CMK (cell line): ENCODE data around the gene OSBPL2.

Source experiments
- DNase-seq: peaks from one replicate; pipeline ENCODE4 v3.0.0-alpha.2; 2010; ENCODE audit warnings: low read depth

The OSBPL2 gene

DNA sequence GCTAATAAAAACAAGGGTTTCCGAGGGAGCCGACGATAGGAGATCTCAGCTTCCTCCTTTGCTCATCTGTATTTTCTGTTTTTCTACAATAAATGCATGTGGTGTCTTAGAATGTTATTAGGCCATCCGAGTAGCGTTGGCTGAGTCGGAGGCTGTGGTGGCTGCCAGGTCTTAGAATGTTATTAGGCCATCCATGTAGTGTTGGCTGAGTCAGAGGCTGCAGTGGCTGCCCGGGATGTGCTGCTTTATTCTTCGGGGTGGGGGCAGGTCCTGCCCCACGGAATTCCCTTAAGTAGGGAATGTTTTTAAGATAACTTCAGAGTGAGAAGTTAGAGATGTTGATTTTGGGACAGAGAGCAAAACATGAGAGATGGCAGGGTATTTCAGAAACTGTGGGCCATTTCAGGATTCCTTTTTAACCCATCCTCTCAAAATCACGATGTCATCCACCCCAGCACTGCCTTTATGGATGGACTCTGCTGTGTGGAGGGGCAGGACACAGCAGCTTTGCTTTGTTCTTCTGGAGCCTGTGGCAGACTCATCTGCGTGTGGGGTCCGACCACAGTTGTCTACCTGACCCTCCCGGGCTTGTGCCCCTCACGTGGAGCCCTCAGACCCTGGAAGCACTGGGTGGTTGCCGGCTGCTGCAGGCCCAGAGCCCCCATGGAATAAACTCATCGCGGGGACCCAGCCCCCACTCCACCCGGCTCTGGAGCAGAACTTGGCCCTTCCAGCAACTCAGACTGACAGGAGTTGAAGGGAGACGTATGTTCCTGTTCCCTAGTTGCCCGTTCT is 20.4 kb downstream of the OSBPL2 start:
- DNase-seq = no peak

- DNase-seq = no peak
Measured at GRCh38 chr20:62259294-62259565, 20.9 kb downstream of the OSBPL2 start.

DNA sequence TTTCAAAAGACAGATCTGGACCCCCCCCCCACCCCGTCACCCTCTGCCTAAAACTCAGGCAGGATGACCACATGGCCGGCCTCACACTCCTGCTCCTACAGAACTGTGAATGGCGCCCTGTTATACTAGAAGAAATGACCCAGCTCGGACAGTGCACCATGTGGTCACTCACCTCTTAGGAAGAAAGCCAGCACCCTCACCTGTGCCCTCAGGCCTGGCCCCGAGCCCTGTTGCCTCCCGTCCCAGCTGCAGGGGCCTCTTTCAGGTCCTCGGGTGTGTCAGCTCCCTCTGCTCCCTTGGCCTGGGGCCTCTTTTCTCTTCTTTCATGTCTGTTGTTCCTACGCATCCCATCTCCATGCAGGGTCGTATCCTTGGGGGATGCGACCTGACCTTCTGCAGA is 23.7 kb downstream of the OSBPL2 start:
- DNase-seq = no peak

GRCh38 chr20:62263396-62263795 is 25.1 kb downstream of the OSBPL2 start:
- no peak for DNase-seq

DNA sequence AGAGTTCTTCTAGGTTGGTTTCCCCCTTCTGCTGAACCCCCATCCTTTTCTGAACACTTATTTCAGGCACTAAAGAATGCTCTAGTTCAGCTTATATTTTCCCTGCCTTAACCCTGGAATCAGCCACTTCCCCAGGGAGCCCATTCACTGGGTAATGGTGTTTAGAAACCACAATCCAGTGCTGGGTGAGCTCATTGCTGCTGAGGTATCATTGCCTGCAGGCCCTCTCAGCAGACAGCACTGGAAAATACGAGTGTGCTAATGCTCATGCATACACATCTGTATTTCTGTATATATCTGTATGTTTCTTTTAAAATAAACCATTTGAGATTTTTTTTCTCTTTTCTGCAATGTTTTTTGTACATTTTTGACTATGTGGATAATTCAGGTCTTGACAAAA is 27.0 kb downstream of the OSBPL2 start:
- no peak for DNase-seq

DNA sequence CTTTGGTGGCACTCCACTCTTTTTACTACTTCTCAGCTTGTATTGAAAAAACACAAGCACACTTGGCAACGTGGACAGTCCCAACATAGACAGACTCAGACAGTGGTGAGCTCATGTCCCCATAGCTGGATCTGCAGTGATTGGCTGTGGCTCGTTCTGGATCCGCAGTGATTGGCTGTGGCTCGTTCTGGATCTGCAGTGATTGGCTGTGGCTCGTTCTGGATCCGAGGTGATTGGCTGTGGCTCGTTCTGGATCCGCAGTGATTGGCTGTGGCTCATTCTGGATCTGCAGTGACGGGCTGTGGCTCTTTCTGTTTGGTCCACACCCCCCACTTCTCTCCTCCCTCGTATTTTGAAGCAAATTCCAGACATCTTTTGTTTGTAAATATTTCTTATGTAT is 28.0 kb downstream of the OSBPL2 start:
- no peak for DNase-seq

DNA sequence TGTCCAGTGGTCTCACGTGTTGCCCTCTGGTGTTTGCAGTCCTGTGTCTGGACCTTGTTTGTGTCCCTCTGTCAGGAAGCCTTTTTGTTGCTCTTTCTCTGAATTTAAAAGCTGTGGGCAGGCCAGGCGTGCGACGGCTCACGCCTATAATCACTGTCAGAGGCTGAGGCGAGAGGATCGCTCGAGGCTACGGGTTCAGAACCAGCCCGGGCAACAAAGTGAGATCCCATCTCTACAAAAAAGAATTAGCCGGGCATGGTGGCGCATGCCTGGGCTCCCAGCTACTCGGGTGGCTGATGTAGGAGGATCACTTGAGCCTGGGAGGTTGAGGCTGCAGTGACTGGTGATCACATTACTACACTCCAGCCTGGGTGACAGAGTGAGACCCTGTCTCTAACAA is 28.5 kb downstream of the OSBPL2 start:
- DNase-seq = no peak

DNA sequence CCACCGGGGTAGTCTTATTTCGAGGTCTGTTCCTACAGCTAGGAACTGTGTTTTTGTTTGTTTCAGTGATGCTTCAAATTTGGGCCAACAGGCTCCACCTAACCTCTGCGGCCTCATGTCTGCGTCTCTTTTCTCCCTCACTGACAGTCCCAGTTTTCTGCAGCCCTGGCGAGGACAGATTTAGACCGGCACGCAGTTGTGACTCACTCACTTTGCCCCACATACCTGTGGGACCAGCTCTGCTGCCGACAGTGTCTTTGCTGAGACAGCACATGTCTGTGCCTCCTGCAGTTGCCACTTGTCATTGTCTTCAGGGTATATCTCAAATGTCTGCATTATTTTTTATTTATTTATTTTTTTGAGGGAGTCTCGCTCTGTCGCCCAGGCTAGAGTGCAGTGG is 29.2 kb downstream of the OSBPL2 start:
- DNase-seq = no peak

GRCh38 chr20:62268228-62268900 is 30.0 kb downstream of the OSBPL2 start:
- no peak for DNase-seq

DNA sequence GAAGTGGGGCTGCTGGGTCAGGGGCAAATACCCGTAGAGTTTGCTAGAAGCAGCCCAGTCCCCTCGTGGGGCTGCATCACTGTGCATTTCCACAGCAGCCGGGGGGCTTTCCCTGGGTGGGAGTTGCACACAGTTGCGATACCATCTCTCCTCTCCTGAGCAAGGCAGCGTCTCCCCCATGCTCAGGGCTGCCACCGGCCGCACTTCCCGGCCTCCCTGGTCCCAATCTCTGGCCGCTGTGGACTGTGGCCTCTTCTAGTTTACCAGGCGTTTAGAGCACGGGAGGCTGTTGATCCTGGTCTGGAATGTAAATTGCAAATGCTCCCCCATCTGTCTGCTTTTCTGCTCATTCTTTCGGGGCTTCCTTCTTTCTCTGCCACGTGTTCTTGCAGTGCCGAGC is 31.1 kb downstream of the OSBPL2 start:
- DNase-seq = no peak

DNA sequence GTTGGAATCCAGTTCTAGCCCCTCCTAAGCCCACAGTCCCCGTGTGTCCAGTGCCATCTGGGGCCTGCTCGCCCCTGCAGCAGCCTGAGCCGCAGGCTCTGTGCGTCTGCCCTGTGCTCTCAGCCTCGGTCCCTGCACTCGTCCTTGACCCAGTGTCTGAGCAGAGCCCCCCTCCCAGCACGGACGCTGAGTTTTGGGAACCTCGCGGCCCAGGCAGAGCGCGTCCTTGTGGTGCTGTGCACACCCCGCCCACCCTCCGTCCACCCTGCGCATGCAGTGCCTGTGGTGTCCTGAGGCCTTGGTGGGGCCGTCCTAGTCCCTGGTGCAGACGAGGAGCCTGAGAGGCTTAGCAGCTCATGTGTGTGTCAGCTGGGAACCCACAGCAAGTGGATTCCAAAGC is 31.6 kb downstream of the OSBPL2 start:
- DNase-seq = no peak

GRCh38 chr20:62272200-62272599 is 33.9 kb downstream of the OSBPL2 start:
- DNase-seq = no peak

- DNase-seq = no peak
Measured at GRCh38 chr20:62273416-62273815, 35.1 kb downstream of the OSBPL2 start.

DNA sequence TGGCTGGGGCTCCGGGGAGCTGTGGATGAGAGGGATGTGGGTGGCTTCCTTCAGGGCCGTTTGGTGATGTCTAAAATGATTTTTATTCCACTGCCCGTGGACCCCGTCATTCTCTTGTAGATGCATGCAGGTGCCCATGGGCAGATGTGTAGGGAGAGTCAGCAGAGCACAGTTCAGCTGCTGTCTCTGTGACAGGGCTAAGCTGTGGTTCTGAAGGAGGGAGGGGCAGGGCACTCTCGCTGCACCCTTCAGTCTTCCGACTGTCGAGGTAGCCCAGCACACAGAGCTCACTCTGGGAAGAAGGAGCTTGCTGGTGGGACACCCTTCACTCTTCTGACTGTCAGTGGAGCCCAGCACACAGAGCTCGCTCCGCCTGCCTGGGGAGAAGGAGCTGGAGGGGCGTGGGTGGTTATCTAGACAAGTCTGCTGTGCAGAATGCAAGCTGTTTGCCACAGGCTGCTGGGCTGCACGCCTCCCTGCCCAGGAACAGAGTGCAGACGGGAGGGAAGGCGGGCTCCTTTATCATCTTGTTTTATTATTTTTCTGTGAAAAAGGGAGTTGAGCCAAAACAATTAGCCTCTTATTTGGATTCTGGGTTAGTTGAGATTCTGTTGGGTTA is 36.1 kb downstream of the OSBPL2 start:
- no peak for DNase-seq

DNA sequence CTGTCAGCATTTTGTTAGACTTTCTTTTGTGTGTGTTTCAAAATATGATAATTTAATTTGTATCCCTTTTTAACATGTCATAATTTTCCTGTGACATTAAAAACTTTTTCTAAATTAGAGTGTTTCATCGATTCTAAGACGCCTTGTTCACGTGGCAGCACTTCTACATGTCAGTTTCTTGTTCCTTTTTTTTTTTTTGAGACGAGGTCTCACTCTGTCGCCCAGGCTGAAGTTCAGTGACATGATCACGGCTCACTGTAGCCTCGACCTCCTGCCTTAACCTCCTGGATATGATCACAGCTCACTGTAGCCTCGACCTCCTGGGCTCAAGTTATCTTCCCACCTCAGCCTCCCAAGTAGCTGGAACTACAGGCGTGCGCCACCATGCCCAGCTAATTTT is 36.9 kb downstream of the OSBPL2 start:
- DNase-seq = no peak

DNA sequence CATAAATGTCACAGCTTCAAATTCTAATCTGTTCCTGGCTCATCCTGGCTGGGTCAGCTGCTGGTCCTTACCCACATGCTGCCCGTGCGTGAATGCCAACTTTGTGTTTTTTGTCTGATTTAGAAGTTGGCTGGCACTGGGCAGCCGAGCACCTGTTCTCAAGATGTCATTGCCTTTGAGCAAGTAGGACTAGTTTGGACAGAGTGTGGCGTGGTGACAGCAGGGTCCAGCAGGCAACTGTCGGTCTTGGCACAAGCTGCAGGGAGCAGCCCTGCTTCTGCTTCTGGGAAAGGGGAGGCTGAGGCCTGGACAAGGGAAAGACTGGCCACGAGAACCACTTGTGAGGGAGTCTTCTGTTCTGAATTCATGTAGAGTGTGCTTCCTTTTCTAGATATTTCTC is 38.1 kb downstream of the OSBPL2 start:
- DNase-seq = no peak

- no peak for DNase-seq
Measured at GRCh38 chr20:62277253-62277652, 38.9 kb downstream of the OSBPL2 start.

DNA sequence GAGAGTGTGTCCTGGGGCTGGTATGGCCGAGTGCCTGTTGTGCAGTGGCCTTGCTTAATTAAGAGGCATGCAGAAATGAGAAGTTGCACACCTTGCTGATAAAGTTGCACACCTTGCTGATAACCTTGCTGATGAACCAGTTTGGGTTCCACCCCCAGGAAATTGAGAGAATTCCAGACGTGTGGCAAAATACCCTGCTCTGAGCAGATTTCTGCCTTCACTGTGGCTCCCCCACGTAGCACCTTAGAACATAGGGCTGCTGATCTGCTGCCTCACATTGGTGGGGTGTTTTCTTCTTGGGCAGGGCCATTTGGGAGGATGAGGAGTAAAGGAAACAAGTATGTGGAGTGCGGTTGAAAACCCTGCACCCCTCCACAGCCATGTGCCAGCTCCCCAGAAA is 42.0 kb downstream of the OSBPL2 start:
- no peak for DNase-seq

GRCh38 chr20:62281161-62281933 is 43.0 kb downstream of the OSBPL2 start:
- DNase-seq = no peak

- no peak for DNase-seq
Measured at GRCh38 chr20:62282103-62282502, 43.8 kb downstream of the OSBPL2 start.

DNA sequence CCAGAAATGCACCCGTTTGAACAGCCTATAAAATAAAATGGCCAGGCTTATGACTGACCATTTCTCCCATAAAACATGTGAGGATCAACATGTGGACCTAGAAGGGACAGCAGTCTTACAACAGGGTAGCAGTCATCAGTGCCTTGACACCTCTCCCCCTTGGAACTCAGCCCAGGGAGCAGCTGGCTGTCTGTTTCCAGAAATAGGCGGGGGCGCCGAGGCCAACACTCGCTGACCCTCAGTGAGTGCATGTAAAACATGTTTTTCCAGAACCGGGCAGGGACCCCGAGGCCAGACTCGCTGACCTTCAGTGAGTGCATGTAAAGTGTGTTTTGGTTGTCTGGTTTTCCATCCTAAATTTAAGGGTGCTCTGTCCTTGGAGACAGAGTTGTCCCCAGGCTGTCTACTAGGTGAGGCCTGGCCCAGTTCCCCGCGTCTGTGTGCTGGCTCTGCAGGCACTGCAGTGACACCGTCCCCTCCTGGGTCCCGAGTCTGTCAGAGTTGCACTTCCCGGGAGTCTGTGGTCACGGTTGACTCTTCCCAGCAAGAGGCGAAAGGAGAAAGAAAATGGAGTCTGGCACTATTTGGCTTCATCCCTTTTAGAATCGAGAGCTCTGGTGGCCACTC is 44.7 kb downstream of the OSBPL2 start:
- no peak for DNase-seq

DNA sequence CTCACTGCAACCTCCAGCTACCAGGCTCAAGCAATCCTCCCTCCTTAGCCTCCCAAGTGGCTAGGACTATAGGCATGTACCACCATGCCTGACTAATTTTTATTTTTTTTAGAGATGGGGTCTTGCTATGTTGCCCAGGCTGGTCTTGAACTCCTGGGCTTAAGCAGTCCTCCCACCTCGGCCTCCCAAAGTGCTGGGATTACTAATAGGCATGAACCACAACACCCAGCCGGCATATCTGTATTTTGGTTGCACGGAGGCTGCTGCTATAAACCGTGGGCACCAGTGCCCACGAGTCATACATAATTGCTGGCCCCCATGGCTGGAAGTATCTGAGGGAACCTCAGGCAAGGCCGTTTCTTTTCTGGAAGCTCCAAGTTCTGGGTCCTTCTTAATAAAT is 46.1 kb downstream of the OSBPL2 start:
- DNase-seq = no peak
